Right hindlimb (tissue), 1 donor: ENCODE measurements around the gene PRKCE.
"Not testable (repeated sequence)": the region's sequence is repeated elsewhere in the genome, so short reads cannot be mapped to it uniquely, and the experiment has no call there.

Source experiments
- DNase-seq: peaks from one replicate; pipeline ENCODE4 v3.0.0-alpha.2; 2018

The PRKCE gene

GRCh38 chr2:45670646-45671045 lies 19.2 kb downstream of the PRKCE start:
- no peak for DNase-seq

GRCh38 chr2:45672138-45672537 lies 20.7 kb downstream of the PRKCE start:
- no peak for DNase-seq

- DNase-seq = no peak
Observed at GRCh38 chr2:45674035-45674816, 22.8 kb downstream of the PRKCE start.

DNA sequence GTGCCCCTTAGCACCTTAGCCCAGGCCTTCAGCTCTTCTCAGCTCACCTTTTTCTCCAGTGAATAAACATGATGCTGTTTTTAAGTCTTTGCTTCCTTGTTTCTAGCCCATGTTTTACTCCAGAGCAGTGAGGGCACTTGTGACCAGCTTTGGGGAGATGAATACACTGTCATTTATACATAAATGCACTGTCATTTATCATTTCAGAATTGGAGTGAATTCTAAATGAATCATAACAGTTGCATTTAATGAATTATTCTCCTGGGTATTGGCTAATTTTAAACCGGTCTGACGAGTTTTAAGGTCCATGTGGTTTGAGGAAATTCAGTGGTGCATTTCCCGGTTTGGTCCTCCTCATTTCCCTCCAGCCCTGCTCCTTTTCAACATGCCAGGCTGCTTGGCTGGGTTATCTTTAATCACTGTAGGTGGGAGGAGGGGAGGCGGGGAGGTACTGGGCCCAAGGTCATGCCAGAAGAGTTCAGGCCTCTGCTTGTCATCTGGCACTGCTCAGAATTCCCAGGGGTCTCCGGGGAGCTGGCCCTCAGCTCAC lies 23.9 kb downstream of the PRKCE start:
- no peak for DNase-seq

GRCh38 chr2:45676088-45676487 lies 24.6 kb downstream of the PRKCE start:
- no peak for DNase-seq

DNA sequence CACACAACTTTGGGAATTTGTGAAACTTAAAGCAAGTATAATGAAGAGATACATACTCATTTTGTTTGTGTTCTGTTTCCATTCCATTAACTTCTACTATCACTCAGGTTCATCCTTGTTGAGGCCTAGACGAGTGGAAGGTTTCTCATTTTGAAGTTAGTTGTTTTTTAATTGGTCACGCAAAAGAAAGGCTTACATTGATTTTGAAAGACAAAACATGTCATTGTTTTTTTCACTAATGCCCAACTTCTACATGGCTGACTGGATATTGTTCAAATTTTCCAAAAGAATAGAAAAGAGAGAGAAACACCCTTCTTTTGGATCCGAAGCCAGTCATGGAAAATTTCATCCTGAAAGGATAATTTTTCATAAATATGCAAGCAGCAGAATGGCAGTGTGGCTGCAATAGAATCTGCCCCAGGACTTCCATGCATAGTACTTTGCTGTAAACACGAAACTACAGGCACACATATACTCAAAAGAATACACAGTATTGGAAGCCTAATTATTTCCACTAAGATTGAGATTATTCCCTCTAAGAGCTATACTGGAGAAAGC lies 27.4 kb downstream of the PRKCE start:
- DNase-seq = no peak

DNA sequence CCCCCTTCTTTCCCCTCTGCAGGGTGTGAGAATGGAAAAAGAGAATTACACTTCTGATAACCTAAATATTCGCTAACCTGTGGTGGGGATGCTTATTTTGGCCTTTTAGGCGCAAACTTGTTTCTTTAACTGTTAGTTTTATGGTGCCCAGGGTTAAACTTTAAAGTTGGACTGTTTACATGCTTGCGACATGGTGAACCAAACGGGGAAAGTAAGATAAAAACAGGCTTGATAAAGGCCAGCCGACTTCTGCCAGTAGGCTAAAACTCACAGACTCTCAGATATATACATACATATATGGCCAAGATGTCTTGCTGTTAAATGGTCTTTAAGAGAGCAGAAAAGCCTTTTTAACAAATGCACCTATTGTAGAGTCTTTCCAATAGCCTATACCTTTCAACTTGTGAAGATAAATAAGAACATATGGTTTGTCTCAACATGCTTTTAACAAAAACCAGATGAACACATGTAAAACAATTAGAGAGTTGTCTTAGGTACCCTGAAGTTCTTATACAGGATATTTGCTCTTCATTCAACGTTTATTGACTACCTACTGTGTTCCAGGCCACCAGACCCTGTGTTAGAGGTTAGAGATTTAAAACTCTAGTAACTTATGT lies 29.0 kb downstream of the PRKCE start:
- no peak for DNase-seq

DNA sequence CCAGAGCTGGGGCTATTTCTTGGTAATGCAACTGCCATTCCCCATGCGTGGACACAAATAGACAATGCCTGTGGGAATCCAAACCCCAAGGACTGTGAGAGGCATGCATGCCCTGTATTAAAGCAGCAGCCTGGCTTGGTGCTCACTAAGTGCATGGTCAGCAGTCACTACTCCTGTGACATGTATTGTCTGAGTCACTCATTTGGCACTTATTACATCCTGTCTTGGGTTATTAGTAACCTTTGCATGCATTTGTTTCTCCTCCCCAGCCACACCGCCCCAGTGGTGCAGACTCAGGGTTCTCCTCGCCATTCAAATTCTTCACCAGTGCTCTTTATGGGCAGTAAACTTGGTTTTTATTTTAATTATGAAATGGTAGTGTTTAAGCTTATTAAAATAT lies 30.2 kb downstream of the PRKCE start:
- no peak for DNase-seq

DNA sequence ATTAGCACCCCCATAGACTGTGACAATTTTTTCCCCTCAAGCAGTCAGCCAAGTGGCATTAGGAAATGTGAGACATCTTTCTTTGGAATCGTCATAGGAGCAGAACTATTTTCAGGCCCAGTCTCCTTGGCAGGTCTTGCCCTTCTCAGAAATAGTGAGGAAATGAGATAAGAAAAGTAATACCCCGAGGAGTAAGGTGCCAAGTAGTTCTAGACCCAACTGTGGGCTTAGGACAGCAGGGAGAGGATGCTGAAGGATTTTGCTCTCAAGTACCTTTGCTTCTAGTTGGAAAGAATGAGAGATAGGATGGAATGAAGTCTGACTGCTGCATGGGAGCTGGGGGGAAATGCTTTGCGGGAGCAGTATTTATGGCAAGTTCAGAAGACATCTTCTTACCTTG lies 31.8 kb downstream of the PRKCE start:
- no peak for DNase-seq

DNA sequence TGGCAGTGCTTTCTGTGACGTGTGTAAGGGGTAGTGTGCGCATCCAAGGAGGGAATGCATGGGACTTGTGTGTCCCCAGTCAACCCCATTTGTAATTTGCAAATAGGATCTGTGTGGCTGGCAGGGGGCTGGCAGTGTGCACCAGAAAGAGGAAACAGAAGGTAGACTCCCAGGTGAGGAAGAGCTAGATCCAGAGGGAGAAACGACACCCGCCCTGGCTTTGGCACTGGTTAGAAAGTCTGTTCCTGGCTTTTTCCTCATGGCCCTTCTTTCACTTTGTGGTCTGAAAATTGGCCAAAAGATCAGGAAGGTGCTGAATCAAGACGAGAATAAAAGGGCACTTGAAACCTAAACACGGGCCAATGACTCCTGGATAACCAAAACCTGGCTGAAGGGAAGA lies 33.3 kb downstream of the PRKCE start:
- DNase-seq = no peak

DNA sequence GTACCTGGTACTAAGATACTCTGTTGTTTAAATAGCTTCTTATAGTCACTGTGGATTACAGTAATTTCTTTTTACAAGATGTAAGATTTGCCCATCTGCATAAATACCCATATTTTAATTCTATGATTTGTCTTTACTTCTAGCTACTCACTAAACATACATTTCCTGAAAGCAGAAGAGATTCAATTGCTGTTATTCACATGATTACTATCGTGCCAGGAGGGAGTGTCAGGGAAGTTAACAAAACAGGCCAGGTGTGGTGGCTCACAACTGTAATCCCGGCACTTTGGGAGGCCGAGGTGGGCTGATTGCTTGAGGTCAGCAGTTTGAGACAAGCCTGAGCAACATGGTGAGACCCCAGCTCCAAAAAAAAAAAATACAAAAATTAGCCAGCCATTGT lies 33.8 kb downstream of the PRKCE start:
- DNase-seq = no peak

- no peak for DNase-seq
Observed at GRCh38 chr2:45687964-45688363, 36.5 kb downstream of the PRKCE start.

- no peak for DNase-seq
Observed at GRCh38 chr2:45688479-45689298, 37.2 kb downstream of the PRKCE start.

DNA sequence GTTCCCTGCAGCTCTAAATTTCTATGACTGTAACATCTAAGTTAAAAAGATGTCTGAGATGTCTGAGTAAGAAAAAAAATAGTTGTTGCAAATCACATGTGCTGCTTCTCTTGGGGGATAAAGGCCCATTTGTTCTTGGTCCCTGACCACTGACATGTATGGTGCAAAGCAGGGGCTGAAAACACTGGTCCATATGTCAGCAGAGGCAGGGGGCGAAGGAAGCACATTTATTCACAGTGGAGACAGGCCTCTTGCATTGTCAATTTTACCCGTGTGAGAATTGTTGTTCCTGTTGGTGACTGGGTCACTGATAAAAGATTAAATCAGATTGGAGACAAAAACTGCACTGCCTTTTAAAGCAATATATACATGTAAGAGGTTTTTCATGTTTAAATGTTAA lies 38.8 kb downstream of the PRKCE start:
- no peak for DNase-seq

DNA sequence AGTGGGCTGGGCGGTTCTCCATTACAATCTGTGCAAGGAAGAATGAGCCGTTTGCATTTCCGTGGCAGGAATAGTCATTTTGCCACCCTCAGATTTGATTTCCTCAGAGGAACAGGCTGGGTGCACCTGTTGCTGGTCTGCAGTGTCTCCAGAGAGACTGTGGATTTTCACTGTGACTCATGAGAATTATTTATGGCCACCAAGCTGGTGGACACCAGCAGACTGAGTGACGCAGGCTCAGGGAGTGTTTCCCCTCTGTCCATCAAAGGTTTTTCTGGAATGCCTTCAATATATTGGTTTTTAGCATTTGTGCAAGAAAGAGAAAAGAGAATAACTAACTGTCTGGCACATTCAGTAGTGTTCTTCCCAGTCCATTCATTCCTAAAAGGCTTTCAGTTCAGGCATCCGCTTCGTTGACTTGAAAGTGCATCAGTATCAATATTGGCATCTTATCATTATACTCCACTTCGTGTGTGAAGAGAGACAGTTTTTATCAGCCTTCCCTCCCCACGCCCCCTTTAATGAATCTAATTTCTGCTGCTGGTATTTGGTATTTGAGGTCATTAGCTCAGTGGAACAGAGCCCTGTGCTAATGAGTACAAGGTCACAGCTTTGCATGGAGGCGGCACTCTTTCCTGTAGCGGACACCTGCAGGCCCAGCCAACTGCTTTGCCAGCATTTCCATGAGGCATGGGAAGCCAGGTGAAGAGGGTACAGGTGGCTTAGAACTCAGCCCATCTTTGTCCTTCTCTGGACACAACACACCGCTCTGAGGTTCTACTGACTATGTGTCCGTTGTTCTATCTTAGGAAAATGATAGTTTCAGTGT lies 39.9 kb downstream of the PRKCE start:
- no peak for DNase-seq

DNA sequence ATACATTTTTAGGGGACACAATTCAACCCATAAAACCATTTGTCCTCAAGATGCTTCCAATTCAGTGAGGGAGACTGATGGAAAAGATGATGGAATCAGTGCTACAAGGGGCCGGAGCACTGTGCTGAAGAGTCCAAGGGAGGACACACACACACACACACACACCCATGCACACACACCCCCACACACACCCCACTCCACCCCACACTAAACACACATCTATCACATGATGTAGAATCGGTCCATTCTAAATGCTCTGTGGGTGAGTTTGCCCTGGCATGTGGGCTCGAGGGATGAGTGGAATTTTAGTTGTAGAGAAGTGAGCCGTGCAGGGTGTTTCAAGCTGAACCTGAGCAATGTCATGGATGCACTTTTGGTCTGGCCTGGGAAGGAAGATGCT lies 41.1 kb downstream of the PRKCE start:
- no peak for DNase-seq

DNA sequence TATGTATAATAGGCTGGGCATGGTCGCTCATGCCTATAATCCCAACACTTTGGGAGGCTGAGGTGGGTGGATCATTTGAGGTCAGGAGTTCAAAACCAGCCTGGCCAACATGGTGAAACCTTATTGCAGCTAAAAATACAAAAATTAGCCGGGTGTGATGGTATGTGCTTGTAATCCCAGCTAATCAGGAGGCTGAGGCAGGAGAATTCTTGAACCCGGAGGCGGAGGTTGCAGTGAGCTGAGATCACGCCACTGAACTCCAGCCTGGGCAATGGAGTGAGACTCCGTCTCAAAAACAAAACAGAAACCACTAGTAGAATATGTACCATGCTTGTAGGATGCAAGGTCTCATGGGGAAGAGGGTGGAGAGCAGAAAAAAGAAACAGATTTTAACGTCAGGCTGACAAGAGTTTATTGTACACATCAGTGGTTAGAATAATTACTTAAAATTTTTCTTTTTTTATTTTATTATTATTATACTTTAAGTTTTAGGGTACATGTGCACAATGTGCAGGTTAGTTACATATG lies 44.1 kb downstream of the PRKCE start:
- not testable (repeated sequence) for DNase-seq

- no peak for DNase-seq
Observed at GRCh38 chr2:45696708-45697107, 45.2 kb downstream of the PRKCE start.

DNA sequence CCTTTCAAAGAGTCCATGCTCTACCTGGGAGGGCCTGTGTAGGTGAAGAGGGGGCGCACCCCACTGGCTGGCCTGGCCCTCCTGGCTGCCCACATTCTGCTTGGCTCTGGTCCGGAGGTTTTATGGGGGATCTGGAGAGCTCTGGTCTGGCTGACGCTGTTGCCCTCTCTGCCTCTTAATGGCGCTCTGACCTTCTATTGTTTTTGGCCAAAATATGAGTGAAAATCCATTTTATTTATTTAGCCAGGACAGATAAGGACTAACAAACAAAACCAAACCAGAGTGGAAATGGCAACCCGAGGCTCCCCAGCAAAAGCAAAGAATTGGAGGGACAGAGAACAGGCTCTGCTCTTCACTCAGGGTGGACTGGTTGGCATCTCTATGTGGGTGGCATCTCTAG lies 45.7 kb downstream of the PRKCE start:
- DNase-seq = no peak

DNA sequence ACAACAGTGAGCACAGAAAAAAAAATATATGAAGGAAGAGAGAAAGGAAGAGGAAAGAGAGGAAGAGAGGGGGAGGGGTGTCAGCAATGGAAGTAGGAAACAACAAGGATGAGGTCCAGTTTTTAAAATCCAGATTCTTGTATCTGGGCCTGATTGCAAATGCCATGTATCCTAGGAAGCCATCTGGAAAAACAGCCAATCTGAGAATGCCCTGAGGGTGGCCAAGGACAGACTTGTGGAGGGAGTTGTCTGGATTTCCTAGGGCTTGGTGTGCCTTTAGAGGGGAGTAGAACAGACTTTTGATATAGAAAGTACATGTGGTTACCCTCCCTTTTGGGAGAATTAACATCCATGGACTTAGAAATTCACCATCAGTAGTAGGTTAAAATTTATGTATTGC lies 47.1 kb downstream of the PRKCE start:
- no peak for DNase-seq

DNA sequence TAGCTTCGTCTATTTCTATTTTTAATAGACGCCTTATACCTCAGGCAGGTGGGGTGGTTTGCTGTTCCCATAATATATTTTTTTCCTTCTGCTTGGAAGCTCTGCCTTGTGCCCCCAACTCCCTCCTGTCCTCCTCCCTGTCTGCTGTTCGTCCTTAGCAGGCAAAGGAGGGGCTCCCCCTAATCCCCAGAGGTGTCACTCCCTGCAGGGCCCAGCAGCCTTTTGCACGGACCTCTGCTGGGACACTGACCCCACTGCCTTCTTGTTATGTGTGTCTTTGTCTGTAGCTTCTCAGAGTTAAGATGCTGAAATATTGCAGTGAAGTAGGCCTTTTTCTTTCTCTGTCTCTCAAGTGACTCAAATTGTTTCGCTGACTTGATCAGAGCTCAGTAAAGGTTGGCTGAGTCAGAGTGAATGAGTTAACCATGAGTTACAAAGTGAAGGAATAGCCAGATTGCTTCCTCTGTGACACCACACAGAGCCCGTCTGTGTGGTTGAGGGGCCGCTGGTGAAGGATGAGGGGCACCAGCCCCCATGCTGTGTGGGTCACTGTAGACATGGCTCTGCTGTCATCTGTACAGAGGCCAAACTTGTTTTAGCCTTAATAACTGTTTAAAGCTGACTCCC lies 47.7 kb downstream of the PRKCE start:
- no peak for DNase-seq
